Measurements from ENCODE around the gene SYT13.

Gene SYT13

GRCh38 chr11:45305874-45306623, 19.9 kb upstream of the SYT13 start:
- no peak for DNase-seq

GRCh38 chr11:45304992-45305335, 18.8 kb upstream of the SYT13 start:
- no peak for DNase-seq

DNA sequence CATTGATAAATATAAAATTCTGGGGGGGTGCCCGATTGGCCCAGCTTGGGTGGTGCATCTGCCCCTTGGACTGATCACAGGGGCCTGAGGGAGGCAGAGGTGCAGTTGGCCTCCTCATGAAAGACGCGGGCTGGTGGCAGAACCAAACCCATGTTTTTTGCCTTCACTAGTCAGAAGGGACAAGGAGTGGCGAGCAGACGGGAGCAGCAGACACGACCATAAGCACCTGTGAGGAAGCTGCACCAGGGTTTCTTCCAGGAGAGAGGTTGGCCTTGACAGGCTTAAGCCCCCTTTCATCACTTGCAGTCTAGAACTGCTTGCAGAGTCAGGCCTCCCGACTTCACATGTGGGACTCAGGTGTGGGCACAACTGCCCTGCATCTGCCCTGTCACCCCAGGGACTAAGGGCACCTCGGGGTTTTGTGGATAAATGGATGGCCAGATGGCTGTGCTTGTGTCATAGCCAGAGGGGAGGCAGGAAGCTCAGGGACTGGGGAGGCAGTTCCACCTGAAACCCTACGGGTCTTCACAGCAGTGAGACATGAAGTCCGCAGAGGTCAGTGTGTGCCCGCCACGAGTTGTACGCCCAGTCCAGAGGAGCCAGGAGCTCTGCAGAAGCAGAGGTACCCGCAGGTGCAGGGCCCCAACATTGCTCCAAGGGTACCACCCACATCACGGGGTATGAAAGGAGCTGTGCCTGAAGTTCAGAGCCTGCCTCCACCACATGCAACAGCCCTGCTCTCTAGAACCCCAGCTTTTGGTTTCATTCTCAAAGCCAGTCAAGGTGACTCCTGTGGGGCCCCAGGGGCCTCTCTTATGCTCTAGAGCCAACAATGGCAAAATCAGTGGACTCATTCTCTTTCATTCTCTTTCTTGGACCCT, 18.2 kb upstream of the SYT13 start:
- no peak for DNase-seq

DNA sequence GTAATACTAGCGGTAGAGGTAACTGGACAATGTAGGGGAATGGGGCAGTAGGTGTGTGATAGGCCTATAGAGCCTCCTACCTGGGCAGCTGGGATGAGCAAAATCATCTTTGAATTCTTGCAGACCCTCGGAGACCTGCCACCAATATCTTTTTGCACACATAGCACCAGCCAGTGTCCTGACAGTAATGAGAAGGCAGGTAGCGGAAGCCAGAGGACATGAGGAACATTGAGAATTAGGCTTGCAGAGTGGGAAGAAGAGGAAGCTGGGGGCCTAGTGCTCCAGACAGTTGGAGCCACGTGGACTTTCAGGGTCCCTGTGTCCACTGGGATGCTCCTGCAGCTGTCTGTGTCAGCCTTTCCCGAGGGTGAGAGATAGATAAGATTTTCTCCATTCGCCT, 17.2 kb upstream of the SYT13 start:
- no peak for DNase-seq

DNA sequence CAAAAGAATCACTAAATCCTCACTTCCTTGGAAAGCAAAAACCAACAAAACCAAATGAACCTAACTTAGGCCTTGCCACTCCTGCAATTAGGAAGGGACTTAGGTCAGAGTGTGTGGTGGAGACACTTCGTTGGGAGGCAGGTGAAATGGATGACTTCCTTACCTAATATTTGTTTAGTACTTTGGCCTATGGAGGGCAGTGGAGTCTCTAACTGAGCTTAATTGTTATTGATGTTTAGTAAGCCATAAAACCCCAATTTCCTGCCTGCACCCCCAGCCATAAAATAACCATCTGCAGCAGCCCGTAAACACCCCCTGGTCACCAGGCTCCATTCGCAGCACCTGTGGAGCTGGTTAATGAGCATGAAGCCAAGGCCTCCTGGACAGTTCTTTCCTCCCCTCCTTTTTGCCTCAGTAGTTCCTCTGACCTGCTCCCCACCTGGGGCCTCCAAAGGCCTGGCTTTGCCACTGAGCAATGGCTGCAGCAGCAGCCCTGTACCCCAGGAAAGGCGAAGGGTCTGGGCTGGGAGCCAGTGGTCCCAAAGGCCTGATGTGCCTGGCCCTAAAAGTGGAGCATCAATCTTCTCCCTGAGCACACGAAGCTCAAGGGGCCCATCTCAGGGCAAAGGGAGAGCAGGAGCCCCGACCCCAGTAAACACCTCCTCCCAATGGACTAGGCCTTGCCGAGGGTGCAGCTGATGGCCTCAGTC, 15.6 kb upstream of the SYT13 start:
- peak; percentile 82 for DNase-seq

GRCh38 chr11:45300715-45301114, 14.6 kb upstream of the SYT13 start:
- no peak for DNase-seq

- DNase-seq, result no peak
These were observed 12.6 kb upstream of the SYT13 start for GRCh38 chr11:45298718-45299117.

GRCh38 chr11:45296075-45296474, 9.9 kb upstream of the SYT13 start:
- DNase-seq, result no peak

GRCh38 chr11:45294499-45294898, 8.4 kb upstream of the SYT13 start:
- DNase-seq, result no peak

DNA sequence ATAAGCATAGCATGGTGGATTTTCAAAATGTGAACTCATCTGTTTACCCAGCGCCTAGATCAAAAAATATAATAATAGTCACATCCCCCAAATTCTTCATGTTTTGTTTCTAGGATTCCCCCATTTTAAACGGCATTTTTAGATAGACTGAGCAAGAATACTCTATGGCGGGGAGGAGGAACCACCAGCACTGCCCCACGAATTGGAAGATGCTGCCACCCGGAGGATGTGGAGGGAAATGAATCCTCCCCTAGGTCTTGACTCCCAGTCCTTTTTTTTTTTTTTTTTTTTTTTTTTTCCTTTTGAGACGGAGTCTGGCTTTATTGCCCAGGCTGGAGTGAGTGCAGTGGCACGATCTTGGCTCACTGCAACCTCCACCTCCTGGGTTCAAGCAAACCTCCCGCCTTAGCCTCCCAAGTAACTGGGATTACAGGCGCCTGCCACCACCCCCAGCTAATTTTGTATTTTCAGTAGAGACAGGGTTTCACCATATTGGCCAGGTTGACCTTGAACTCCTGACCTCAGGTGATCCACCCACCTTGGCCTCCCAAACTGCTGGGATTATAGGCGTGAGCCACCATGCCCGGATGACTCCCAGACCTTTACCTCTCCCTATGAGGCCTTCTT, 7.5 kb upstream of the SYT13 start:
- peak; percentile 62 for DNase-seq

DNA sequence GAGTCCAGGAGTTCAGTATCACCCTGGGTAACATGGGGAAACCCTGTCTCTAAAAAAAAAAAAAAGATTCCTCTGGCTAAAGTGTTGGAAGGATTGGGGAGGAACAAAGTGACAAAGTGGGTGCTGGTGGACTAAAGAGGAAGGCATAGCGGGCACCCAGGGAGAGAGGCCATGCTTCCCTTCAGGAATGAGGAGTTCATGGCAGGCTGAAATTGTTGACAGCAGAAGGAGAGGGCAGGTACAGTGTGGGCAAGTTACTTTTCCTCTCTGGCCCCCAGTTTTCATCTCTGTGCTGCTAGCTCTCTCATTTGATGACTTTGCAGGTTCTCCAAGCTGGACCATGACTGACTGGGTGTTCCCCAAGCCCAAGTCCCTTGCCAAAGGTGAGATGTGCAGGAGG, 4.4 kb upstream of the SYT13 start:
- DNase-seq, result no peak

GRCh38 chr11:45289369-45289768, 3.2 kb upstream of the SYT13 start:
- no peak for DNase-seq

DNA sequence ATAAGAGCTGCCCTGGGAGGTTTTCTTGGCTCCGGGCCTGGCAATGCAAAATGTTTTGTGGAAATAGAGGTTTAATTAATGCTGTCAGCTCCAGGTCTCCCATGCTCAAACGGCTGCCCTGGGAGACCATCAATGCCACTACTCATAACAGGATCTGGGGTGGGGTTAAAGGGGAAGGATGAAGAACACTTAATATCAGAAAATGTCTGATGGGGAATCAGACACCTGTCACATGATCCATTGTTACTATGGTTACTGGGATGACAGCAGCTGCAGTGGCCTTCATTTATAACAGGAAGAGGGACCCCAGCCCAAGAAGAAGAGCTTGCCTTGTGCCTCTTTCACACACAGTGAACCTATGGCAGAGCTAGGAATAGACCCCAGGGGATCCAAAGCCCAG, 2.2 kb upstream of the SYT13 start:
- no peak for DNase-seq

GRCh38 chr11:45287316-45287903, 1.3 kb upstream of the SYT13 start:
- no peak for DNase-seq

- no peak for DNase-seq
These were observed 802 bp downstream of the SYT13 start for GRCh38 chr11:45285250-45285828.

DNA sequence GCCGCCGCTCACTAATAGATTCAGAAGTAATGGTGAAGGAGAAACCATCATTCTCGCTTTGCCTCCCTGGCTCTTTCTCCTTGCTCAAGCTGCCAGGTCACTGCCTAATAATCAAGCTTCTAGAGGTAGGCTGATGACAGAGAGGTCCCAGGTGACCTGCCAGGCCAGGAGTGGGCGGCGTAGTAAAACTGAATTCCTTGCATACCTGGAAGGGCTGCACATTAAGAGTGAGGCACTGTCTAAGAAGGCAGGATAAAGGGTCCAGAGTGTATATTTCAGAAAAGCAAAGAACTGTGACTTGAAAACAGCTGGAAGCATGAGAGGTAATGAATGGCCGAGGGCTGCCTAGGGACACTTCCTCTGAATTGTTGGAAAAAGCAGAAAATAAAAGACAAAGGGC, 4.1 kb downstream of the SYT13 start:
- DNase-seq, result no peak

DNA sequence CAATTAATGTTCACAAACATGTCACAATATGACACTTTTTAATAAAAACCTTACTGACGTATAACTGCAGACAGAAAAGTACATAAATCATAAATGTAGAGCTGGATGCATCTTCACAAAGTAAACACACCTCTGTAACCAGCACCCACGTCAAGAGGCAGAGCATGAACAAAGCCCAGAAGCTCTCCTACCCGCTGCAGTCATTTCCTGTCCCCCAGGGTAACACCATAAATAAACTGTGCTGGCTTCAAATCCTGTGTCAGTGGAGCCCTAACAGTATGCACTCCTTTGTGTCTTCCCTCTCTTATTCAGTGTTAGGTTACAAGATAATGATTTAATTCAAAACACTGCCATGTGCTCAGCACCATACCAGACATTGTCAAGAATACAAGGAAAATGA, 5.7 kb downstream of the SYT13 start:
- peak; percentile 74 for DNase-seq

- no peak for DNase-seq
These were observed 6.5 kb downstream of the SYT13 start for GRCh38 chr11:45279645-45280044.

DNA sequence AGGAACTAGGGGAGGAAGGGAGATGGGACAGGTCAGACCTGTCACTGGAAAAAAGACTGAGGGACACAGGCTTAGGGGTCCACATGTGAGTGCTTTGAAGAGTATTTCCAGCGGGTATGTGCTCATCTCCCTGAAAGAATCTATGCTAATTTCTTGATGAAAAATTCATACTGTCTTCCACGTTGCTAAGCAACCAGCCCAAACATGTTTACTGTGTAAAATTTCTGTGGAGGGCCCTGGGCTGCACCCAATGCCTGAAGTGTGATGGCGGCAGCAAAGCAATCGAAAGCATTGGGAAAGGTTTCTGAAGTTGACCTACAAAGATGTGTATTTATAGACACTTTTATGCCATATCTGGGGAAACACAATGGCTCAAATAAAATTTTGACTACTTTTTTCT, 7.4 kb downstream of the SYT13 start:
- DNase-seq, result no peak

DNA sequence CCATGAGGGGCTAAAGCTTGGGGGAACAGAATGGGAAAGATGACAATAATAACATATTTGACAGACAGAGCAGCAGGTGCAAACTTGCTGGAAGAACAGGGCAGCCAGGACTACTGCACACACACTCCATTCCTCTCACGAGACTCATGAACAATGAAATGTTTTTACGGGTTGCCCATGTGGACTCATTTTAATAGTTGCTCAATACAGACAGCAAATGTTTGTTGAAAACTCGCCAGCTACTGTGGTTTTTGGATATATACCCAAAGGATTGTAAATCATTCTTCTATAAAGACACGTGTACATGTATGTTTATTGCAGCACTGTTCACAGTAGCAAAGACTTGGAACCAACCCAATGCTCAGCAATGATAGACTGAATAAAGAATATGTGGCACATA, 10.3 kb downstream of the SYT13 start:
- DNase-seq, result no peak

GRCh38 chr11:45274206-45274605, 11.9 kb downstream of the SYT13 start:
- DNase-seq, result no peak

GRCh38 chr11:45273509-45273908, 12.6 kb downstream of the SYT13 start:
- DNase-seq, result no peak

- peak; percentile 69 for DNase-seq
These were observed 13.4 kb downstream of the SYT13 start for GRCh38 chr11:45272701-45273100.
